Kidney (tissue), 14 donors: Measurements from ENCODE around the gene TMEM229B. TPM values are rescaled to one million over a fixed set of nuclear protein-coding genes. Genes with fewer than 3 reads are reported as not detected.

Experiments used
- DNase-seq, 5 donors: peaks; one replicate each; pipeline ENCODE4 v3.0.0-alpha.2; 2013 to 2020
- FAIRE-seq: peaks from 2 replicates; lab custom pipeline; 2012; peaks lifted over from hg19 to GRCh38; lab: Jason Lieb, UNC
- H3K27ac ChIP-seq, 2 donors: one replicate each; pipeline ENCODE4 v1.7.0; 2013; ENCODE audit warnings: low read depth in 2 of 2, low read length in 2 of 2, inconsistent platforms in 1 of 2
- H3K27me3 ChIP-seq: one replicate; pipeline ENCODE4 v1.7.1; 2013; ENCODE audit warnings: low read length, inconsistent platforms; ENCODE audit not compliant: control insufficient read depth, insufficient read depth
- H3K36me3 ChIP-seq, 3 donors: one replicate each; pipeline versions ENCODE4 v1.7.0 to v1.7.1; 2013; ENCODE audit warnings: low read length in 3 of 3, control low read depth in 1 of 3, inconsistent platforms in 1 of 3; ENCODE audit not compliant: insufficient read depth in 3 of 3, control insufficient read depth in 2 of 3
- H3K4me1 ChIP-seq, 3 donors: one replicate each; pipeline versions ENCODE4 v1.7.0 to v1.7.1; 2013; ENCODE audit warnings: low read length in 3 of 3, inconsistent platforms in 1 of 3, low read depth in 1 of 3; ENCODE audit not compliant: control insufficient read depth in 2 of 3, insufficient read depth in 2 of 3
- H3K4me3 ChIP-seq, 3 donors: one replicate each; pipeline versions ENCODE4 v1.7.0 to v1.8.1; 2013; ENCODE audit warnings: low read length in 3 of 3, control low read depth in 1 of 3, inconsistent platforms in 1 of 3
- H3K9ac ChIP-seq, 3 donors: one replicate each; pipeline versions ENCODE4 v1.7.0 to v1.7.1; 2013; ENCODE audit warnings: low read length in 3 of 3, control low read depth in 1 of 3, inconsistent platforms in 1 of 3
- H3K9me3 ChIP-seq, 3 donors: one replicate each; pipeline versions ENCODE4 v1.7.0 to v1.7.1; 2013; ENCODE audit warnings: low read length in 3 of 3, control low read depth in 1 of 3, inconsistent platforms in 1 of 3; ENCODE audit not compliant: control insufficient read depth in 2 of 3, insufficient read depth in 1 of 3
- CTCF ChIP-seq: IDR thresholded peaks from 3 replicates; pipeline ENCODE4 v1.5.1; 2012; ENCODE audit warnings: mild to moderate bottlenecking, moderate library complexity, borderline replicate concordance; ENCODE audit not compliant: insufficient read depth; ENCODE audit errors: extremely low read depth
- intact Hi-C: fragments of 100-400 bp; cut with DNase I; formaldehyde crosslinking; loops from one replicate; pipeline ENCODE4 v1.11.1; 2022
- polyA plus RNA-seq: library from polyadenylated mRNA; stranded (reverse); fragments of 350-450 nt; fragmentation: Illumina TruSeq; extraction: RNeasy Lipid Tissue Mini Kit (QIAGEN cat#74804); gene quantifications from one replicate; pipeline ENCODE4 v1.2.3, GENCODE V29; 2014; ENCODE audit warnings: low read depth, low replicate concordance; ENCODE audit not compliant: insufficient read depth
- total RNA-seq: library from RNA; stranded (reverse); fragmentation: NEBNext Ultra II Directional; extraction: Animal tissue kit (Norgen Biotek cat#: 25700); gene quantifications from one replicate; pipeline ENCODE4 v1.2.1, GENCODE V29; 2021
- donor health status: control.
- donor health status: control.
- donor health status: control.
- donor health status: control.
- donor health status: control.
- donor health status: DM: yes; HTN: yes; CAD: no.
- donor health status: Normal renal cell carcinoma (clear cell type).

TMEM229B gene
- total and polyA plus RNA-seq, 2 donors from 2014 or later: 3.1 to 7.8 TPM

DNA sequence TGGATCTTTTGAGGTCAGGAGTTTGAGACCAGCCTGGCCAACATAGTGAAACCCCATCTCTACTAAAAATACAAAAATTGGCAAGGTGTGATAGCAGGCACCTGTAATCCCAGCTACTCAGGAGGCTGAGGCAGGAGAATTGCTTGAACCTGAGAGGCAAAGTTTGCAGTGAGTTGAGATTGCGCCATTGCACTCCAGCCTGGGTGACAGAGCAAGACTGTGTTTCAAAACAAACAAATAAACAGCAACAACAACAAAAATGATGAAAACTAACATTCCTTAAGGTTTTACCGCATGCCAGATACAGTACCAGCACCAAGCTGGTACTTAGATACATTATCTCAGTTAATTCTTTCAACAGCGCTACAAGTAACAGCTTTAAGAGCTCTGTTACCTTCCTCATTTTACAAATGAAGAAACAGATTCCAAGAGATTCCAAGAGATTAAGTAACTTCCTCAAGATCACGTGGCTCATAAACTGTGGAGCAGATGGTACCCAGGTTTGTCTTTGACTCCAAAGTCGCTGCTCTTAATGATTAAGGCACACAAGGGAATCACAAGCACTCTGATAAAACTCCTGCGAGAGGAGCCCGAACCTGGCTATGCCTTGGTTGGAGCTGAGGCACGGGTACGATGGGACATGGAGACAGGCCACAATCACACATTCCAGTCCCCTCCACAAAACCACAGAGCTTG, 58.9 kb downstream of the TMEM229B start:
- H3K9ac ChIP-seq: no peak overlapping the region
- DNase-seq (no peak), FAIRE-seq (no peak)
- intact Hi-C loops: loop anchor here (5.0 kb wide), 1 partner anchor 138 kb away; no protein-coding TSS in a partner anchor
- no peak for TF ChIP-seq CTCF
- no peak overlapping the region for H3K4me3 ChIP-seq
- H3K9me3 ChIP-seq: no peaks in the 10 kb centered on the region
- peaks cover 0 to 3% (median 0%) of the 10 kb centered on the region in 3 donors for H3K4me1 ChIP-seq
- H3K27me3 ChIP-seq: no peaks in the 10 kb centered on the region
- no peak overlapping the region for H3K27ac ChIP-seq
- no peaks in the 10 kb centered on the region for H3K36me3 ChIP-seq

DNA sequence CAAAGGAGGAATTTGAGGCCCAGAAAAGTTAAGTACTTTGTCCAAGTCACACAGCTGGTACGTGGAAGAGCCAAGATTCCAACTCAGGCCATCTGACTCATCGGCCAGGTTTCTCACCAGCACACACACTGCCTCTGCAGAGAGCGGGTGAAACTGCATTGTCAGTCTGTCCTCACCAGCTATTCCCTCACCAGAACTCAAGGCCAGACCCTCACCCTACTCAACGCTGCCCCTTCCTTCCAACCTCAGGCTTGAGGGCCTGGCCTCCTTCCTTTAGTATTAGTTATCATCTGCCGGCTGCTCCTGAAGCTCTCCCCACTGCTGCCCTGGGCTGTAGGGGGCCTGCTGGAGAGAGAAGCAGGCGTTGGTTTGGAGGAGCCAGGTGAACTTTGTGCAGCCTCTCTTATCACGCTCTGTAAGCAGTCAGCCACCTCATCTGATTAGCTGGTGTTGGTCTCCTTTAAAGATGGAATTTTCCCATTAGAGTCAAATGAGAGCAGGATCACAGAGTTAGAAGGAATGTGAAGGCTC, 60.0 kb downstream of the TMEM229B start:
- H3K4me1 ChIP-seq: peaks cover 0 to 3% (median 0%) of the 10 kb centered on the region in 3 donors
- FAIRE-seq (no peak), DNase-seq (no peak)
- no peak overlapping the region for H3K9ac ChIP-seq
- no peaks in the 10 kb centered on the region for H3K27me3 ChIP-seq
- H3K9me3 ChIP-seq: no peaks in the 10 kb centered on the region
- no peak overlapping the region for H3K4me3 ChIP-seq
- H3K27ac ChIP-seq: no peak overlapping the region
- intact Hi-C loops: loop anchor here (5.0 kb wide), 1 partner anchor 139 kb away; no protein-coding TSS in a partner anchor
- no peak for TF ChIP-seq CTCF
- H3K36me3 ChIP-seq: no peaks in the 10 kb centered on the region

GRCh38 chr14:67426983-67427606, 61.4 kb downstream of the TMEM229B start:
- no peak for FAIRE-seq
- Histone ChIP-seq H3K9me3 (no peaks in the 10 kb centered on the region), H3K4me3 (no peak overlapping the region)

More at GRCh38 chr14:67426983-67427606, 61.4 kb downstream of the TMEM229B start:
- intact Hi-C loops: loop anchor here (5.0 kb wide), 1 partner anchor 140 kb away; no protein-coding TSS in a partner anchor
- no peak overlapping the region for H3K27ac ChIP-seq
- H3K36me3 ChIP-seq: no peaks in the 10 kb centered on the region
- H3K9ac ChIP-seq: peak overlapping the region in 1 of 3 donors; percentile 46
- H3K27me3 ChIP-seq: no peaks in the 10 kb centered on the region
- peak; percentile 87 to 93 (median 88) for DNase-seq
- peaks cover 0 to 3% (median 0%) of the 10 kb centered on the region in 3 donors for H3K4me1 ChIP-seq
- TF ChIP-seq CTCF: peak; percentile 80
